Iris pigment epithelial cell (primary cell): Measurements from ENCODE around the gene RAB27B.
A peak's percentile ranks its signal among the peaks of the same experiment; 100 is the strongest.

Experiments used
- DNase-seq: peaks from one replicate; pipeline ENCODE4 v3.0.0-alpha.2; 2011; ENCODE audit warnings: low read depth

The RAB27B gene

GRCh38 chr18:54867131-54867530 lies 38.9 kb downstream of the RAB27B start:
- no peak for DNase-seq

DNA sequence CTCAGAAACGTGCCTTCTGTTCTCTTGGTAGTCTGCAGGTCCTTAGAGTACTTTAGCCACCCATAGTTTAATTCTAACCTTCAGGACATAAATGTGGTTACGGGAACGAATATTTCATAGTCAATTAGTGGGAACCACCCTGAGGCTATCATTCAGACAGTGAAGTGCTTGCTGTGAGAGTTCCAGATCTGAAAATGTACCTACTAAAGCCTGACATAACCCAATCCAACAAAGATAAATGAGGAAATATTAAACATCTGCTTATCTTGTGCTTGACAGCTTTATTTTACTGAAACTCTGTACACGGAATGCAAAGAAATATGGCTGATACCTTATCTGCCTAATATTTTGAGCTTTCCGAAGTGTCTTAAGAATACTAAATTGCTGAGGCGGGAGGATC lies 43.0 kb downstream of the RAB27B start:
- no peak for DNase-seq

DNA sequence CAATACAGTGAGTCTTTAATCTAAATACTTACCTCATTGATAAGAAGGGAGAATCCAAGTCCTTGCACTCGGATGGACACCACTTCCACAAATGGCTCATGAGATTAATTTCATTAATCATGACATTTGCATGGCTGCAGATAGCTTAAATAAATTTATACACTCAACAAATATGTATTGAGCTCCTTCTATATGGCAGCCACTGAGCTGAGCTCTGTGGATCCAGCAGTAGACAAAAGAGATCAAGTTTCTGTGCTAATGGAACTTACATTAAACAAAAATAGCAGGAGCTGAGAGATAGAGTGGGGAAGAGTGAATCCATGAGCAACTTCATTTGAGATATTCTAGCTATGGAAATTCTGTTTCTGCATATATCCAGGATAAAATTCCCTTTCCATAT lies 44.4 kb downstream of the RAB27B start:
- no peak for DNase-seq

- DNase-seq: no peak
Observed at GRCh38 chr18:54873884-54874255, 45.6 kb downstream of the RAB27B start.

- no peak for DNase-seq
Observed at GRCh38 chr18:54875063-54875462, 46.8 kb downstream of the RAB27B start.

GRCh38 chr18:54877076-54877475 lies 48.8 kb downstream of the RAB27B start:
- DNase-seq: peak; percentile 70

DNA sequence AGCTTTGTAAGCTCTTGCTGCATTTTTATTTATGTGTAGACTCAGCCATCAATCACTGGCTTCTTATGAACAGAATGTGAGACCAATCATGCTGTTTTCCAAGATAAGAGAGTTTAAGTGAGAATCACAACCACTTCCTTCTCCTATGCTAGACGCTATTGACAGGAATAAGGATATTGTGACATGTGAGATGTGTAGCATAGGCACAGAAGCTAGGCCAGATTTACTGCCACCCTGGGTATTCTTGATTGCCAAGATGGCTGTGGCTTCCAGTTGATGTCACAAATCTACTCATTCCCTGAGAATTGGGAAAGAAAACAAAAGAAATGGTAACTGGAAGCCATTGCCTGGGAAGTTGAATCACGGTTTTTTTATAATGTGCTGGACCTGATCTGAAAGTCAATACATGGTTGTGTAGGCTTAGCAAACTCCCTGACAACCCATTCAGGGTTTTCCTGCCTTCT lies 49.9 kb downstream of the RAB27B start:
- peak; percentile 51 for DNase-seq

DNA sequence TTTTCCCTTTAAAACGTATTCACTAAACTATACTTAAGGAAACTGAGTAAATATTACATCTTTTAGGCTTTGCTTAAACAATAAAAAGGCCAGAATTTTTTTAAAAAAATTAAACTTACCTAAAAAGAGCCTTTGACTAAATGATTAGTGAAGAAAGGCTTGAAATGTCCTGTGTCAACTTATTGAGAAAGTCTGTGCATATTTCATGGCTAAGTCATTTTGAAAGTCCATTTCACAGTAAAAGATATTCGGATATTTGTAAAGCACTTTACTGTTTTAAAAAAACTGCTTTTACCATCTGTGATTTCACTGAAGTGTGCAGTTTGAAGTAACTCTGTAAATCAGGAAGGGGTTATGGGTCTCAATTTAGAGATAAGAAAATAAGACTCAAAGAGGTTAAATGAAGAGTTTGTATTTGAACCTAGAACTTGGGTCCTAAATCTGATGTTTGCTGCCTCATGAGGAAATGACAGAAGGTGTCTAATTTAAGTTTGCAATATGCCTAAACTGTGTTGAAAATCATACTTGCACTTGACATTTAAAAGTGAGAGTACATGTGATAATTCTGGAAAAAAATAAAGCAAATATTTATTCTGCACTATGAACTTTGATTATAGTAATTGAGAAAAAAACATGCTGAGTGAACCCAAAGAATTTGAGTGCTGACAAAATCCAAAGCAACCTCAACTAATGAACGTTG lies 50.5 kb downstream of the RAB27B start:
- DNase-seq: peak; percentile 33

GRCh38 chr18:54879691-54880090 lies 51.4 kb downstream of the RAB27B start:
- DNase-seq: no peak

DNA sequence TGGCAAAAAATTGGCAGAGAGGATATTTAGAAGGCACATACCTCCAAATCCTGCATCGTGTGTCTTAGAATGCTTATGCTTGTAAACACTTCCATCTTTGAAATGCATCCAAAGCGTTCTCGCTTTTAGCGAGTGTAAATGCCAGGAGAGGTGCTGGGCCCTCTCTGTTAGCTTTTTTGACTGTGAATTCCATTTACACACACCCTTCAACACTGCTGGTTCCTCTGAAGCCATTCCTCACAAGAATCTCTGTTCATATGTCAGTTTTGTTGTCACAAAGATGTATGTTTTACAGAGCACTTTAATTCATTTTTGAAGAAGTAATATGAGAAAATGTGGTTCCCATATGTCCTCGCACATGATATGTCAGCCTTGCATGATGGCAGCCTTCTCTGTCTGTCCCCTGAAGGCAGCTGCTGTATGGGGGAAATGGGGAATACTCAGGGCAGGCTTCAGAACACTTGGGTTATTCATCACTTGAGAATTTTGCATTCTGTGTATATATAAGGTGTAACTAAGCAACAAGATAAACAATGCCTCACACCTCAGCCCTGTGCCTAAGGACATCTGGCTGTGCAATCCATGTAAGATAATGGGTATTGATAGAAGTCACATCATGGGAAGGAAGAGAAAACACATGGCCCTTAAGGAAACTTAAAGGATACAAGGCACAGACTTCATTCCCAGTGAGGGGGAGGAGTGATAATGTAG lies 52.3 kb downstream of the RAB27B start:
- DNase-seq: peak; percentile 82

- no peak for DNase-seq
Observed at GRCh38 chr18:54881229-54881768, 53.0 kb downstream of the RAB27B start.

DNA sequence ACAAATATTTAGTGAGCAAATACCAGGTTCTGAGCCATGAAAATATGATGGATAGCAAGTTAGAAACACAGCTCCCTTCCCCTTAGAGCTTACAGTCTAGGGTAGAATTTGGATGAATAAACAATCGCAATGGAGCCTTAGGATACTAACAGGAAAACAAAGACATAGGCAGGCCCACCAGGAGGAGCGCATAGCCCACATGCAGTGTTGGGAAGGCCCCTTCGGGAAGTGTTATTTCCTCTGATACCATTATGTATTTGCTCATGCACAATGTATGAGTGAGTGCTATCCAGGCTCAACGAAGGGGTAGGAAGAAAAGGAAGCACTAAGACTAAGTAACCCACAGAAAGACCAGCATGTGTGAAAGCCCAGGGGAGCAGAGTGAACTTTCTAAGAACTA lies 54.0 kb downstream of the RAB27B start:
- no peak for DNase-seq

DNA sequence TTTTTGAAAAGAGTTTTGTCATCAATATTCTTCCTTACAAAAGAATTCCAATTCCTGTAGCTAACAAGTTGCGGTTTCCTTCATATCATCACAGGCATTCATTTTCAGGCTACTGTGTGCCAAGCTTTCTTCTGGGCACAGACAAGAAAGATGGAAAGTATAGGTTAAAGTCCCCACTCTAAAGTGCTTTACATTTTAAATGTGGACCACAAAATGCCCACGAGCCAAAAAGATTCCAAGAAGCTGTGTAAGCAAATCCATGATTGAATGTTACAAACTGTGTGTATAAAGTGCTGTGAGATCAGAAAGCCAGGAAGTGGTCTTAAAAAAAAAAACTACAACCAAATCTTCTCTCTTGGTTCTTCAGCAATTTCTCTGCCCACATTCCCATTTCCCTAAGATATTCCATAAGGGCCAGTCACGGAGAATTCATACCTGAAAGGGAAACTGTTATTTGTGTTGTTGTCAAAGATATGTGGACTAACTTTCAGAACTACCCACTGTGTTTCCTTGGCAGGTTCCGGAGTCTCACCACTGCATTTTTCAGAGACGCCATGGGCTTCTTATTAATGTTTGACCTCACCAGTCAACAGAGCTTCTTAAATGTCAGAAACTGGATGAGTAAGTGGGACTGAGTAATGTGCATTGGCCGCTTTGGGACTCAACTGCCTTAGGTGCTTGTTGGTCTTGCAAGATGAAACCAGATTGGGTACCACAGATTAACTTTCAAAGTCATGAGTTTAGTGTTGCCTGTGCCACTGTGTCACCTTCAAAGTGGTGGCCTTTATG lies 55.7 kb downstream of the RAB27B start:
- DNase-seq: peak; percentile 61

GRCh38 chr18:54888378-54888777 lies 60.1 kb downstream of the RAB27B start:
- DNase-seq: no peak

- peak; percentile 91 for DNase-seq
Observed at GRCh38 chr18:54888933-54889332, 60.7 kb downstream of the RAB27B start.

GRCh38 chr18:54899500-54899899 lies 71.2 kb downstream of the RAB27B start:
- no peak for DNase-seq

DNA sequence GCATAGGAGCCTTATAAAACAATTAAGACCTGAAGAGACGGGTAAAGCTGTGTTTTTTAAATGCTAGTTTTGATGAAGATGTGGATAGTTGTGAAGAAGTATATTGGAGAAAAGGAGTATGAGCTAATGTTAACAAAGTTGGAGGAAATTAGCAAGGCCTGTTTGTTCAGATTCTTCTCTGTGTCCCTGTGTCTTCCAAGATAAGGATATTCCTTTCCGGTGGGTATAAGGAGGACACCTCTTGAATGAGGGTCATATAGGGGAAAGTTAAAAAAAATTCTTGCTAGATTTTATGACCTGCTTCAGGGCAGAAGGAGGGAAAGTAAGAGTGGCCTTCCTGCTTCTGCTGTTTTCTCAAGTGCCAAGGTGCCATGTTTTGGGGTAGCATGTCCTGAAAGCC lies 72.0 kb downstream of the RAB27B start:
- no peak for DNase-seq

DNA sequence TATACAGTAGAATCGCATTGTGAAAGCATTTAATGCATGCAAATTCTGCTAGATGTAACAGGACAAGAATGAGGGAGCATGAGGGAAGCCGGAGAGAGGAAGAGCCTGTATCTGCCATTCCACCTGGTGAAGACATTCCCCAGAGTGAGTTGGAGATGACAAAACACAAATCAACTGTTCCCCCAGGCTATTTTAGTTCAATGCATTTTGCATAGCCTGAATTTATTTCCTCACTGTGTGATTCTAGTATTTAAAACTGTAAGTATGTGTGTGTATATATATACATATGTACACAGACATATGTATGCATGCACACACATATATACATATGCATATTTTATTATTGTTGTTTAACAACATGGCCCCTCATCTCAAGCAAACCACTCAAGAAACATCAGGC lies 76.3 kb downstream of the RAB27B start:
- DNase-seq: no peak

GRCh38 chr18:54905629-54906028 lies 77.4 kb downstream of the RAB27B start:
- no peak for DNase-seq

DNA sequence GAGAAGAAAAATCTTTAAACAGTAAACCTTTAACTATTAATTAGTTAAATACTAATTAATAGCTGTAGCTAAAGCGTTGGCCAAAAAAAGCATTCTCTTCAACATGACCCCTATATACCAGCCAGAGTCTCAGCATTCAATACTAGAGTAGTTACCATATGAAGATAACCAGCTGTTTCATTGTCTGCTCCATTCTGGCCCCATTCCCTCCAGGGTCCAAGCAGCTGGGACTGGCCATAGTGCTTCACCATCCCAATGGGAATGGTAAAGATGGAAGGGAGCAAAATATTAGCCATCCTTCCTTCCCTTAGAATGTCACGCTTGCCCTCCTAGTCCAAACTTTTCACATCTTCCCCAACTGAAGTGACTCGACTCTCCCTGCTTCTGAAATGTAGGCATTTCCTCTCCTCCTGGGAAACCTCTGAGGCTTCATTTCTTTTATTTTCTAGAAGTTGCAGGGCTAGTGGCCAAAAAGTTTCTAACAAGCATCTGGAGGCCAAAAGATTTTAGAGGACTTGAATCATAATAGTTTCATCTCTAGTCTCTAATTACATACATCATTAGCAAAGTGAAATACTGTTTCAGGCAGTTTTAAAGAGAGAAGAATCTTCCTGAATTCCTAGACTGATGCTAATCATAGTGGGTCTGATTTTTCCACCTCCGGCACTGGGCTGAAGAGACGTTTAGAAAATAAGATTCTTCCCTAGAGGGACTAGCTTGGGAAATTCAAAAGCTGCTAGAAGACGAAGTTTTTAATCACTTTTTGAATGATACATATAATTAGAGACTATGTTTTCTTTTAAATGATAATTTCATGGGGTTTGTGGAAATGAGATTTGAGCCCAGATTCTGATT lies 78.3 kb downstream of the RAB27B start:
- DNase-seq: no peak

DNA sequence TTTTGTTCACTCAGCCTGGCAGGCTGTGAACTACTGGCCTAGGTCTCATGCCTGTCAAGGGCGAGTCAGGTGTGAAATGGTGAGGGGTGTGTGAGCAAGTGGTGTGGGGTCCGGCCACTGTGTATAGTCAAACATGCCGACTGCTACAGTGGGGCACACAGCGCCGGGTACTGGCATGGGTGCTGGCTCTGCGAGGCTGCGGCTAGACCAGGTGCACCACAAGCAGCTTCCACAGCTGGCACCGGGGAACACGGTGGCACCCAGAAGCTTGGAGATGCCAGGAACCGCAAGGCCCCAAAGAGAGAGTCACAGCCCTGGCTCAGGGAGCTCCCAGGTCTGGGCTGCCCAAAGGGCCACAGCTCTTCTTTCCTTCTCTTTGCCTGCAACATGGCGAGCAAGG lies 81.3 kb downstream of the RAB27B start:
- DNase-seq: no peak
